Nephron progenitor cell (in vitro differentiated cells): ENCODE measurements around the gene SLC38A1.

Experiments used
- DNase-seq: peaks from one replicate; pipeline ENCODE4 v3.0.0; 2021
- H3K27ac Mint-ChIP-seq: 2 replicates; pipeline ENCODE4 v1.8.0; 2021; ENCODE audit warnings: mild to moderate bottlenecking, moderate library complexity, mixed read lengths
- H3K27me3 Mint-ChIP-seq: 2 replicates; pipeline ENCODE4 v1.8.0; 2021; ENCODE audit warnings: mild to moderate bottlenecking, low read depth, mixed read lengths; ENCODE audit not compliant: poor library complexity
- H3K36me3 Mint-ChIP-seq: 2 replicates; pipeline ENCODE4 v1.8.0; 2021; ENCODE audit warnings: low read depth, mixed read lengths
- H3K4me1 Mint-ChIP-seq: 2 replicates; pipeline ENCODE4 v1.8.0; 2021; ENCODE audit warnings: mixed read lengths
- H3K4me3 Mint-ChIP-seq: 2 replicates; pipeline ENCODE4 v1.8.0; 2021; ENCODE audit warnings: mild to moderate bottlenecking, moderate library complexity, mixed read lengths
- H3K9me3 Mint-ChIP-seq: 2 replicates; pipeline ENCODE4 v1.8.0; 2021; ENCODE audit warnings: mild to moderate bottlenecking, moderate library complexity, mixed read lengths
- TF ChIP-seq, protein P1 (sequence below): fragments of 200-600 bp; sonication (generic); IDR thresholded peaks from 2 replicates; pipeline ENCODE4 v1.5.0; 2021; ENCODE audit warnings: antibody characterized with exemption

Gene SLC38A1

GRCh38 chr12:46268583-46269428, at the start of gene SLC38A1:
Gene SLC38A1 (minus strand): TSS chr12:46269043. CDS start chr12:46239800, 29,243 bp downstream.
- no peak within 1 kb of the TSS for H3K4me3 Mint-ChIP-seq
- TF ChIP-seq, protein P1, sequence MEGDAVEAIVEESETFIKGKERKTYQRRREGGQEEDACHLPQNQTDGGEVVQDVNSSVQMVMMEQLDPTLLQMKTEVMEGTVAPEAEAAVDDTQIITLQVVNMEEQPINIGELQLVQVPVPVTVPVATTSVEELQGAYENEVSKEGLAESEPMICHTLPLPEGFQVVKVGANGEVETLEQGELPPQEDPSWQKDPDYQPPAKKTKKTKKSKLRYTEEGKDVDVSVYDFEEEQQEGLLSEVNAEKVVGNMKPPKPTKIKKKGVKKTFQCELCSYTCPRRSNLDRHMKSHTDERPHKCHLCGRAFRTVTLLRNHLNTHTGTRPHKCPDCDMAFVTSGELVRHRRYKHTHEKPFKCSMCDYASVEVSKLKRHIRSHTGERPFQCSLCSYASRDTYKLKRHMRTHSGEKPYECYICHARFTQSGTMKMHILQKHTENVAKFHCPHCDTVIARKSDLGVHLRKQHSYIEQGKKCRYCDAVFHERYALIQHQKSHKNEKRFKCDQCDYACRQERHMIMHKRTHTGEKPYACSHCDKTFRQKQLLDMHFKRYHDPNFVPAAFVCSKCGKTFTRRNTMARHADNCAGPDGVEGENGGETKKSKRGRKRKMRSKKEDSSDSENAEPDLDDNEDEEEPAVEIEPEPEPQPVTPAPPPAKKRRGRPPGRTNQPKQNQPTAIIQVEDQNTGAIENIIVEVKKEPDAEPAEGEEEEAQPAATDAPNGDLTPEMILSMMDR, result no peak
- DNase-seq, result peak; percentile 78

DNA sequence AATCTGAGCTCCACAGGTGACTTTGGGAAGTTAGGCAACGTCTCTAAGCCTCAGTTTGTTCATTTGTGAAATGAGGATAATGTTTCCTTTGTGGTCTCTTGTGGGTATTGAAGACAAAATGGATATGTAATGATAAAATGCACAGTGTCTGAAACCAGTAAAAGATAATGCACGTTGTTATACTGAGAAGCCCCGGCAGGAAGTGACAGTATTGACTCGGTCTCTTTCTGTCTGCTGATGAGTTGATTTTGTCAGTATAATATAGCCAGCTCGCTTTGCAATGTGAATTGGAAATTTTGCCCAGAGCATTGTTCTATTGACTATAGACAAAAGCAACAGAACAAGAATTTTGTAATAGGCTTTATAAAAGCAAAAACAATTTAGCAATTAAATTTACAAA, 49.2 kb upstream of the SLC38A1 start:
- no peak for DNase-seq
- Mint-ChIP-seq H3K4me3 (no peak overlapping the region), H3K27me3 (no peaks in the 10 kb centered on the region)

More at GRCh38 chr12:46268583-46269428, at the start of gene SLC38A1:
- H3K27me3 Mint-ChIP-seq, result no peaks in the 10 kb centered on the region
- H3K27ac Mint-ChIP-seq, result peak within 1 kb of the TSS; percentile 36
- no peaks in the 10 kb centered on the region for H3K36me3 Mint-ChIP-seq
- no peaks in the 10 kb centered on the region for H3K9me3 Mint-ChIP-seq
- peaks cover 17% of the 10 kb centered on the region for H3K4me1 Mint-ChIP-seq

DNA sequence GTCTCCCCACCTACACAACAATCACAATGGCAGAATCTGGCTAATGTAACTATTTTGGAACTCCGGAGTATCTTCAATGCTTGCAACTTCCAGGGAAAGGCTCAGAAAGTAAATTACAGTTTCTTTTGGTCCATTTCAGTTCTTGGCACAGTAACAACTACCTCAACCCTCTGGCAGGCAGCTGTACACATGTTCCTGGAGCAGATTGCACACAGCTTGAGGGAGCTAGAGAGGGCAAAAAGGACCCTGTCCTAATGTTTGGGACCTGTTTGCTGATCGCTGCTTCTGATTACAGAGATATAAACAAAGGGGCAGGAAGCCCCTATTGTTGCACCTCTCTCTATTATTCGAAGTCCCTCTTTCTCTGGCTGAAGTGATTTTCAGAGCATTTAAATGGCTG, 35.2 kb upstream of the SLC38A1 start:
- H3K4me3 Mint-ChIP-seq, result no peak overlapping the region
- DNase-seq, result no peak
- H3K27me3 Mint-ChIP-seq, result no peaks in the 10 kb centered on the region
- H3K27ac Mint-ChIP-seq, result no peak overlapping the region
- H3K4me1 Mint-ChIP-seq, result no peaks in the 10 kb centered on the region
- TF ChIP-seq, protein P1, result no peak
- peaks cover 31% of the 10 kb centered on the region for H3K9me3 Mint-ChIP-seq
- no peaks in the 10 kb centered on the region for H3K36me3 Mint-ChIP-seq

More for the DNA sequence above, 49.2 kb upstream of the SLC38A1 start:
- TF ChIP-seq, protein P1, result no peak
- H3K36me3 Mint-ChIP-seq, result no peaks in the 10 kb centered on the region
- peaks cover 7% of the 10 kb centered on the region for H3K9me3 Mint-ChIP-seq
- H3K27ac Mint-ChIP-seq, result no peak overlapping the region
- H3K4me1 Mint-ChIP-seq, result no peaks in the 10 kb centered on the region

GRCh38 chr12:46303039-46303666, 34.3 kb upstream of the SLC38A1 start:
- Mint-ChIP-seq H3K27me3 (no peaks in the 10 kb centered on the region), H3K27ac (no peak overlapping the region), H3K9me3 (peaks cover 23% of the 10 kb centered on the region), H3K36me3 (no peaks in the 10 kb centered on the region), H3K4me3 (no peak overlapping the region), H3K4me1 (no peaks in the 10 kb centered on the region)
- DNase-seq, result no peak
- TF ChIP-seq, protein P1, result peak; percentile 37

DNA sequence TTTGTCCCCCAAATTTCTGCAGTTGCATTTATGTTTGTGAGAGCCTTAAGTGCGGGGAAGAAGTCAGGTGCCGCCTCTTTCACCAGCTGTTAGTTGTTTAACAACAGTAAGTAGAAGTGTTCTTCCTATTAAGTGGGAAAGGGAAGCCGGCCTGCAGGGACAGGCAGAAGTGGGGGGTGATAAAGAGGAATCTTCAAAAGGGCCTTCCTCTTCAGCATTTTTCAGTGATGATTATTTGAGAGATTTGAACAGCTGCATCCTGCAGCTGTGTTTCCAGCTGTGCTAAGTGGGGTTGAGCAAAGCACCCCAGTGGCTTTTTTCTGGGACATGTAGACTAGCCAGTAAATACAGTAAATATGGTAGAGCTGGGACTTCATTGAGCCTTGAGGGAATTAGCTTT, 32.1 kb upstream of the SLC38A1 start:
- no peaks in the 10 kb centered on the region for H3K36me3 Mint-ChIP-seq
- peaks cover 5% of the 10 kb centered on the region for H3K27me3 Mint-ChIP-seq
- H3K4me3 Mint-ChIP-seq, result no peak overlapping the region
- DNase-seq, result no peak
- H3K9me3 Mint-ChIP-seq, result peaks cover 12% of the 10 kb centered on the region
- H3K4me1 Mint-ChIP-seq, result no peaks in the 10 kb centered on the region
- no peak overlapping the region for H3K27ac Mint-ChIP-seq
- TF ChIP-seq, protein P1, result no peak
